Astrocyte (in vitro differentiated cells and primary cell): Measurements from ENCODE around the gene CPSF4. TPM values are rescaled to one million over a fixed set of nuclear protein-coding genes. Genes with fewer than 3 reads are reported as not detected.

Source experiments
- DNase-seq: peaks from one replicate; pipeline ENCODE4 v3.0.0-alpha.2; 2010; ENCODE audit warnings: low read depth
- FAIRE-seq: peaks from 2 replicates; lab custom pipeline; 2011; peaks lifted over from hg19 to GRCh38; lab: Jason Lieb, UNC
- H2AFZ ChIP-seq: 2 replicates; pipeline ENCODE4 v1.6.0; 2012; ENCODE audit warnings: low read depth, low read length, inconsistent platforms
- H3K27ac ChIP-seq: 2 replicates; pipeline ENCODE4 v1.5.1; 2011; ENCODE audit warnings: low read depth, low read length, inconsistent platforms
- H3K27me3 ChIP-seq: 2 replicates; pipeline ENCODE4 v1.6.0; 2011; ENCODE audit warnings: low read length, inconsistent platforms; ENCODE audit not compliant: insufficient read depth
- H3K36me3 ChIP-seq: 2 replicates; pipeline ENCODE4 v1.5.1; 2011; ENCODE audit warnings: low read length, inconsistent platforms; ENCODE audit not compliant: insufficient read depth
- H3K4me1 ChIP-seq: 2 replicates; pipeline ENCODE4 v1.5.1; 2011; ENCODE audit warnings: low read length, inconsistent platforms; ENCODE audit not compliant: insufficient read depth
- H3K4me2 ChIP-seq: 2 replicates; pipeline ENCODE4 v1.6.0; 2012; ENCODE audit warnings: low read length, inconsistent platforms
- H3K4me3 ChIP-seq: 2 replicates; pipeline ENCODE4 v1.5.1; 2011; ENCODE audit warnings: low read depth, mild to moderate bottlenecking, low read length, inconsistent platforms; ENCODE audit not compliant: insufficient read depth
- H3K79me2 ChIP-seq: 2 replicates; pipeline ENCODE4 v1.6.0; 2012; ENCODE audit warnings: mild to moderate bottlenecking, low read length, inconsistent platforms; ENCODE audit not compliant: insufficient read depth
- H3K9ac ChIP-seq: 2 replicates; pipeline ENCODE4 v1.6.0; 2012; ENCODE audit warnings: mild to moderate bottlenecking, low read length, inconsistent platforms
- H3K9me3 ChIP-seq: 2 replicates; pipeline ENCODE4 v1.5.1; 2012; ENCODE audit warnings: low read depth, mild to moderate bottlenecking, low read length, inconsistent platforms; ENCODE audit not compliant: insufficient read depth
- H4K20me1 ChIP-seq: 2 replicates; pipeline ENCODE4 v1.6.0; 2012; ENCODE audit warnings: low read length, inconsistent platforms; ENCODE audit not compliant: insufficient read depth
- H3K27ac Mint-ChIP-seq: one replicate; pipeline ENCODE4 v1.8.0; 2021; ENCODE audit warnings: mild to moderate bottlenecking, mixed read lengths; ENCODE audit not compliant: unreplicated experiment
- H3K27me3 Mint-ChIP-seq: one replicate; pipeline ENCODE4 v1.8.0; 2021; ENCODE audit warnings: low read depth, mixed read lengths; ENCODE audit not compliant: unreplicated experiment
- H3K36me3 Mint-ChIP-seq: one replicate; pipeline ENCODE4 v1.8.0; 2021; ENCODE audit warnings: low read depth, mixed read lengths; ENCODE audit not compliant: unreplicated experiment
- H3K4me1 Mint-ChIP-seq: one replicate; pipeline ENCODE4 v1.8.0; 2021; ENCODE audit warnings: low read depth, mixed read lengths; ENCODE audit not compliant: unreplicated experiment
- H3K4me3 Mint-ChIP-seq: one replicate; pipeline ENCODE4 v1.8.0; 2021; ENCODE audit warnings: mild to moderate bottlenecking, moderate library complexity, mixed read lengths; ENCODE audit not compliant: unreplicated experiment
- H3K9me3 Mint-ChIP-seq: one replicate; pipeline ENCODE4 v1.8.0; 2021; ENCODE audit warnings: mild to moderate bottlenecking, mixed read lengths; ENCODE audit not compliant: unreplicated experiment
- EZH2 ChIP-seq: IDR thresholded peaks from 2 replicates; pipeline ENCODE4 v1.6.1; 2012; ENCODE audit warnings: mild to moderate bottlenecking, low read length, inconsistent platforms; ENCODE audit not compliant: insufficient read depth
- total RNA-seq: library from RNA; stranded (reverse); gene quantifications from 2 replicates; pipeline ENCODE4 v1.2.1, GENCODE V29; 2021
- TF ChIP-seq, protein P1 (sequence below): IDR thresholded peaks from 2 replicates; pipeline ENCODE4 v1.5.1; 2011; ENCODE audit warnings: low read depth, mild to moderate bottlenecking, inconsistent platforms, low read length, moderate library complexity; ENCODE audit not compliant: insufficient read depth

The CPSF4 gene
- total RNA-seq, 1 donor from 2014 or later: 46.8 TPM

- no peak overlapping the region for H3K4me3 ChIP-seq
- peaks cover 70% of the 10 kb centered on the region for H3K79me2 ChIP-seq
- H3K4me1 Mint-ChIP-seq: peaks cover 7% of the 10 kb centered on the region
- DNase-seq (no peak), FAIRE-seq (no peak)
- no peak overlapping the region for H2AFZ ChIP-seq
- H3K27me3 ChIP-seq: no peaks in the 10 kb centered on the region
- peaks cover 64% of the 10 kb centered on the region for H4K20me1 ChIP-seq
- no peaks in the 10 kb centered on the region for H3K27me3 Mint-ChIP-seq
- H3K27ac Mint-ChIP-seq: no peak overlapping the region
- no peaks in the 10 kb centered on the region for H3K4me1 ChIP-seq
- H3K36me3 ChIP-seq: peaks cover 32% of the 10 kb centered on the region
- H3K36me3 Mint-ChIP-seq: peaks cover 26% of the 10 kb centered on the region
- no peak overlapping the region for H3K9ac ChIP-seq
- no peaks in the 10 kb centered on the region for H3K9me3 Mint-ChIP-seq
- no peak overlapping the region for H3K4me2 ChIP-seq
- no peak overlapping the region for H3K4me3 Mint-ChIP-seq
- TF ChIP-seq, protein P1, sequence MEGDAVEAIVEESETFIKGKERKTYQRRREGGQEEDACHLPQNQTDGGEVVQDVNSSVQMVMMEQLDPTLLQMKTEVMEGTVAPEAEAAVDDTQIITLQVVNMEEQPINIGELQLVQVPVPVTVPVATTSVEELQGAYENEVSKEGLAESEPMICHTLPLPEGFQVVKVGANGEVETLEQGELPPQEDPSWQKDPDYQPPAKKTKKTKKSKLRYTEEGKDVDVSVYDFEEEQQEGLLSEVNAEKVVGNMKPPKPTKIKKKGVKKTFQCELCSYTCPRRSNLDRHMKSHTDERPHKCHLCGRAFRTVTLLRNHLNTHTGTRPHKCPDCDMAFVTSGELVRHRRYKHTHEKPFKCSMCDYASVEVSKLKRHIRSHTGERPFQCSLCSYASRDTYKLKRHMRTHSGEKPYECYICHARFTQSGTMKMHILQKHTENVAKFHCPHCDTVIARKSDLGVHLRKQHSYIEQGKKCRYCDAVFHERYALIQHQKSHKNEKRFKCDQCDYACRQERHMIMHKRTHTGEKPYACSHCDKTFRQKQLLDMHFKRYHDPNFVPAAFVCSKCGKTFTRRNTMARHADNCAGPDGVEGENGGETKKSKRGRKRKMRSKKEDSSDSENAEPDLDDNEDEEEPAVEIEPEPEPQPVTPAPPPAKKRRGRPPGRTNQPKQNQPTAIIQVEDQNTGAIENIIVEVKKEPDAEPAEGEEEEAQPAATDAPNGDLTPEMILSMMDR: no peak
- no peak for TF ChIP-seq EZH2
- H3K27ac ChIP-seq: no peak overlapping the region
- H3K9me3 ChIP-seq: no peaks in the 10 kb centered on the region
These were observed 17.1 kb downstream of the CPSF4 start for GRCh38 chr7:99455874-99456273.

GRCh38 chr7:99456288-99456687 is 17.5 kb downstream of the CPSF4 start:
- Histone ChIP-seq H3K27ac (no peak overlapping the region), H3K27me3 (no peaks in the 10 kb centered on the region), H3K4me2 (no peak overlapping the region), H2AFZ (no peak overlapping the region), H3K4me1 (no peaks in the 10 kb centered on the region), H3K36me3 (peaks cover 28% of the 10 kb centered on the region), H4K20me1 (peaks cover 68% of the 10 kb centered on the region), H3K9ac (no peak overlapping the region), H3K4me3 (no peak overlapping the region), H3K9me3 (no peaks in the 10 kb centered on the region), H3K79me2 (peaks cover 74% of the 10 kb centered on the region)
- DNase-seq (no peak), FAIRE-seq (no peak)
- no peak overlapping the region for H3K27ac Mint-ChIP-seq
- H3K36me3 Mint-ChIP-seq: peaks cover 26% of the 10 kb centered on the region
- TF ChIP-seq EZH2: no peak
- TF ChIP-seq, protein P1: no peak
- H3K9me3 Mint-ChIP-seq: no peaks in the 10 kb centered on the region
- no peak overlapping the region for H3K4me3 Mint-ChIP-seq
- H3K27me3 Mint-ChIP-seq: no peaks in the 10 kb centered on the region
- peaks cover 7% of the 10 kb centered on the region for H3K4me1 Mint-ChIP-seq

DNA sequence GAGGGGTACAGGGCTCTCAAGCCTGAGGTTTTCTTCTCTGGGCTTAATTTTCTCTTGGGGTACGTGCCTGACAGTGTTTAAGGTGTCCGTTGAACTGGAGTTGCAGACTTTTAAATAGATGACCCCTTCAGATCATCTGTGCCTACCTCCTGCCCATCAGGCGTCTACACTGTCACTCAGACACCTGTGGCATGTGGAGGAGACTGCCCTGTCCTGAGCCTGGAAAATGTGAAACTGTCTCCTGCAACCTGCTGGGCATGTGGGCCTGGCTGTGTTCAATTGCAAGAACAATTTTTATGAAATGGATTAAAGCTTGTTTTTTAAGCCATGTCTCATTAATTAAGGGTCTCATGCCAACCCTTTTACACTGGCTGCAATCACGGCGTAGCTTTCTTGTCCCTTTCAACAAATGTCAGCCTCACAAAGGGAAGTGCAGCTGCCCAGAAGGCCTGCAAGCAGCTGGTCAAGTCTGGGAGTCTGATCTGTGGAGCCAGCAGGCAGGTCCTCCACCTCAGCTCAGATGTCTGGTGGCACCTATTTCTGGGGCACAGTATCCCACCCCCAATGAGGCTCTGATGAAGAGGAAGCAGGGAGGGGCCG is 18.4 kb downstream of the CPSF4 start:
- H4K20me1 ChIP-seq: peaks cover 74% of the 10 kb centered on the region
- no peak overlapping the region for H3K4me3 ChIP-seq
- H3K27ac ChIP-seq: no peak overlapping the region
- H3K36me3 ChIP-seq: peaks cover 28% of the 10 kb centered on the region
- no peak overlapping the region for H3K4me3 Mint-ChIP-seq
- TF ChIP-seq EZH2: no peak
- TF ChIP-seq, protein P1: no peak
- H3K4me2 ChIP-seq: no peak overlapping the region
- H3K4me1 Mint-ChIP-seq: peaks cover 7% of the 10 kb centered on the region
- no peak overlapping the region for H2AFZ ChIP-seq
- no peaks in the 10 kb centered on the region for H3K9me3 Mint-ChIP-seq
- FAIRE-seq: no peak
- H3K27me3 Mint-ChIP-seq: no peaks in the 10 kb centered on the region
- DNase-seq: no peak
- H3K27ac Mint-ChIP-seq: peak overlapping the region; percentile 58
- no peaks in the 10 kb centered on the region for H3K9me3 ChIP-seq
- H3K27me3 ChIP-seq: no peaks in the 10 kb centered on the region
- no peak overlapping the region for H3K9ac ChIP-seq
- H3K4me1 ChIP-seq: no peaks in the 10 kb centered on the region
- peaks cover 26% of the 10 kb centered on the region for H3K36me3 Mint-ChIP-seq
- peaks cover 82% of the 10 kb centered on the region for H3K79me2 ChIP-seq
